ENCODE results near the gene FARSB. TPM values are rescaled to one million over a fixed set of nuclear protein-coding genes. Genes with fewer than 3 reads are reported as not detected.
"Not testable (repeated sequence)": the region's sequence is repeated elsewhere in the genome, so short reads cannot be mapped to it uniquely, and the experiment has no call there.

FARSB gene
- total RNA-seq, 1 donor from 2014 or later, result 17.8 TPM

- DNase-seq (ENCODE audit: low spot score), result no peak
- intact Hi-C loops (cut with DNase I), result loop anchor here (2.0 to 10.0 kb wide), 3 partner anchors 47 to 557 kb away; no protein-coding TSS in a partner anchor
These were observed 44.2 kb downstream of the FARSB start for GRCh38 chr2:222611684-222612083.

GRCh38 chr2:222610746-222611145 is 45.1 kb downstream of the FARSB start:
- no peak for DNase-seq (ENCODE audit: low spot score)
- intact Hi-C loops (cut with DNase I), result loop anchor here (10.0 kb wide), 2 partner anchors 46 to 556 kb away; no protein-coding TSS in a partner anchor

GRCh38 chr2:222609381-222609780 is 46.5 kb downstream of the FARSB start:
- intact Hi-C loops (cut with DNase I), result no loop called here

GRCh38 chr2:222608081-222608480 is 47.8 kb downstream of the FARSB start:
- intact Hi-C loops (cut with DNase I), result no loop called here
- DNase-seq (ENCODE audit: low spot score), result no peak

More at GRCh38 chr2:222609381-222609780, 46.5 kb downstream of the FARSB start:
- DNase-seq (ENCODE audit: low spot score), result no peak

GRCh38 chr2:222606306-222606705 is 49.6 kb downstream of the FARSB start:
- intact Hi-C loops (cut with DNase I), result no loop called here

GRCh38 chr2:222604749-222605515 is 51.0 kb downstream of the FARSB start:
- no peak for DNase-seq (ENCODE audit: low spot score)
- intact Hi-C loops (cut with DNase I), result no loop called here

More at GRCh38 chr2:222606306-222606705, 49.6 kb downstream of the FARSB start:
- DNase-seq (ENCODE audit: low spot score), result no peak

- DNase-seq (ENCODE audit: low spot score), result no peak
- intact Hi-C loops (cut with DNase I), result no loop called here
These were observed 52.4 kb downstream of the FARSB start for GRCh38 chr2:222603501-222603900.

- DNase-seq (ENCODE audit: low spot score), result no peak
- intact Hi-C loops (cut with DNase I), result no loop called here
These were observed 57.3 kb downstream of the FARSB start for GRCh38 chr2:222598611-222599010.

GRCh38 chr2:222595581-222595980 is 60.3 kb downstream of the FARSB start:
- intact Hi-C loops (cut with DNase I), result no loop called here
- no peak for DNase-seq (ENCODE audit: low spot score)

- DNase-seq (ENCODE audit: low spot score), result no peak
- intact Hi-C loops (cut with DNase I), result no loop called here
These were observed 61.2 kb downstream of the FARSB start for GRCh38 chr2:222594679-222595078.

GRCh38 chr2:222592176-222592575 is 63.7 kb downstream of the FARSB start:
- no peak for DNase-seq (ENCODE audit: low spot score)
- intact Hi-C loops (cut with DNase I), result no loop called here

- DNase-seq (ENCODE audit: low spot score), result no peak
- intact Hi-C loops (cut with DNase I), result no loop called here
These were observed 64.2 kb downstream of the FARSB start for GRCh38 chr2:222591661-222592060.

- intact Hi-C loops (cut with DNase I); DNase-seq (ENCODE audit: low spot score): not testable (repeated sequence)
These were observed 71.3 kb downstream of the FARSB start for GRCh38 chr2:222584589-222584988.

- intact Hi-C loops (cut with DNase I), result no loop called here
- DNase-seq (ENCODE audit: low spot score), result no peak
These were observed 73.0 kb downstream of the FARSB start for GRCh38 chr2:222582928-222583327.

GRCh38 chr2:222577341-222577740 is 78.6 kb downstream of the FARSB start:
- DNase-seq (ENCODE audit: low spot score), result no peak
- intact Hi-C loops (cut with DNase I), result no loop called here

- intact Hi-C loops (cut with DNase I), result no loop called here
- no peak for DNase-seq (ENCODE audit: low spot score)
These were observed 79.5 kb downstream of the FARSB start for GRCh38 chr2:222576171-222577081.

GRCh38 chr2:222575618-222576017 is 80.3 kb downstream of the FARSB start:
- no peak for DNase-seq (ENCODE audit: low spot score)

GRCh38 chr2:222572751-222573174 is 83.1 kb downstream of the FARSB start:
- DNase-seq (ENCODE audit: low spot score), result no peak
- intact Hi-C loops (cut with DNase I), result no loop called here

More at GRCh38 chr2:222575618-222576017, 80.3 kb downstream of the FARSB start:
- intact Hi-C loops (cut with DNase I), result no loop called here

- intact Hi-C loops (cut with DNase I), result no loop called here
- DNase-seq (ENCODE audit: low spot score), result no peak
These were observed 83.6 kb downstream of the FARSB start for GRCh38 chr2:222572264-222572721.

- no peak for DNase-seq (ENCODE audit: low spot score)
- intact Hi-C loops (cut with DNase I), result loop anchor here (10.0 kb wide), 1 partner anchor 45 kb away; no protein-coding TSS in a partner anchor
These were observed 86.1 kb downstream of the FARSB start for GRCh38 chr2:222569826-222570225.

All from cardiac septum (tissue), 1 donor.